Upper lobe of left lung (tissue), 6 donors: ENCODE measurements around the gene C7orf33. TPM values are rescaled to one million over a fixed set of nuclear protein-coding genes. Genes with fewer than 3 reads are reported as not detected.

Source experiments
- ATAC-seq, 2 donors: fragments of 200-7000 bp; cut with Tn5 transposase; one replicate each; pipeline ENCODE4 v1.9.1; 2022; ENCODE audit warnings: mild to moderate bottlenecking in 2 of 2, moderate library complexity in 2 of 2; ENCODE audit not compliant: low FRiP score in 2 of 2
- DNase-seq, 2 donors: peaks; one replicate each; pipeline ENCODE4 v3.0.0-alpha.2; 2019 to 2020
- H3K27ac ChIP-seq, 4 donors: fragments of 200-600 bp; sonication (generic); one replicate each; pipeline ENCODE4 v1.5.1; 2016 to 2019
- H3K27me3 ChIP-seq, 4 donors: fragments of 200-600 bp; sonication (generic); one replicate each; pipeline ENCODE4 v1.5.1; 2017 to 2019
- H3K36me3 ChIP-seq, 4 donors: fragments of 200-600 bp; sonication (generic); one replicate each; pipeline ENCODE4 v1.5.1; 2016 to 2019
- H3K4me1 ChIP-seq, 4 donors: fragments of 200-600 bp; sonication (generic); one replicate each; pipeline ENCODE4 v1.5.1; 2018 to 2019
- H3K4me3 ChIP-seq, 4 donors: fragments of 200-600 bp; sonication (generic); one replicate each; pipeline ENCODE4 v1.5.1; 2017 to 2019; ENCODE audit warnings: mild to moderate bottlenecking in 2 of 4, moderate library complexity in 1 of 4
- H3K9me3 ChIP-seq, 4 donors: fragments of 200-600 bp; sonication (generic); one replicate each; pipeline ENCODE4 v1.5.1; 2018 to 2019
- EP300 ChIP-seq, 4 donors: sonication (generic); formaldehyde crosslinking; IDR thresholded peaks; one replicate each; pipeline ENCODE4 v1.5.1; 2017; ENCODE audit warnings: antibody characterized with exemption in 4 of 4, control low read depth in 2 of 4
- POLR2A ChIP-seq, 4 donors: fragments of 450-650 bp; IDR thresholded peaks; one replicate each; pipeline ENCODE4 v1.5.1; 2016 to 2017; ENCODE audit warnings: antibody characterized with exemption in 4 of 4, mild to moderate bottlenecking in 2 of 4
- POLR2AphosphoS5 ChIP-seq, 2 donors: sonication (generic); formaldehyde crosslinking; IDR thresholded peaks; one replicate each; pipeline ENCODE4 v1.5.1; 2017; ENCODE audit warnings: antibody characterized with exemption in 2 of 2
- WGBS, 2 donors: methylation state at CpG; one replicate each; pipeline ENCODE4 v1.1.5; 2017 to 2018; 5-methylcytosine and 5-hydroxymethylcytosine counted together
- total RNA-seq, 6 donors: library from RNA; depleted of rRNA in 4 of 6; stranded (reverse); fragments of >200 nt in 4 of 6; gene quantifications; one replicate each; pipeline versions ENCODE4 v1.1.0 to v1.2.1, GENCODE V29; 2016 to 2021
- TF ChIP-seq, protein P1 (sequence below), 6 experiments: fragments of 450-650 bp in 4 of 6; fragments of 200-600 bp in 2 of 6; sonication (generic) in 2 of 6; IDR thresholded peaks; one replicate each; pipeline ENCODE4 v1.5.1; 2016 to 2019; ENCODE audit warnings: antibody characterized with exemption in 6 of 6
- donor health status: DM: no; HTN: no; CAD: no; lungs with moderate emphysema.
- donor health status: DM: no; HTN: yes; CAD: no; lungs with severe emphysema.

The C7orf33 gene
- total RNA-seq, 6 donors from 2014 or later = not detected

DNA sequence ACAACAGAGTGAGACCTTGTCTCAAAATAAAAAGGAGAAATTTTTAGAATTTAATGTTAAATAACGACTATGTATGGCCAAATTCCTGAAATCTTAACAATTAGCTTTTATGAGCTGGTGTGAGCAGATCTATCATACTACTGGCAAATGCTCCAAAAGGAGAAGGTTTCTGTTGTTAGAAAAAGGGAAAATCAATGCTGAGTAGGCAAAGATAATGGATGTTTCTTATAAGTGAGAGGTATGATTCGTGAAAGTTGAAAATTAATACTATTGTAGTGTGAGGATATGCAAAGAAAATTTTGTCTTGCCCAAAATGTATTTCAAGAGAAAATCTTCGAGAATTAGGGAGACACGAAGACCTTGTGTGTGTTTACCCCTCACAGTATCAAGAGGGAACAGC is 67.4 kb downstream of the C7orf33 start:
- TF ChIP-seq EP300 (IDR thresholded peaks at IDR 0.05) = no peak
- no peak for TF ChIP-seq POLR2A (IDR thresholded peaks at IDR 0.05)
- TF ChIP-seq, protein P1, sequence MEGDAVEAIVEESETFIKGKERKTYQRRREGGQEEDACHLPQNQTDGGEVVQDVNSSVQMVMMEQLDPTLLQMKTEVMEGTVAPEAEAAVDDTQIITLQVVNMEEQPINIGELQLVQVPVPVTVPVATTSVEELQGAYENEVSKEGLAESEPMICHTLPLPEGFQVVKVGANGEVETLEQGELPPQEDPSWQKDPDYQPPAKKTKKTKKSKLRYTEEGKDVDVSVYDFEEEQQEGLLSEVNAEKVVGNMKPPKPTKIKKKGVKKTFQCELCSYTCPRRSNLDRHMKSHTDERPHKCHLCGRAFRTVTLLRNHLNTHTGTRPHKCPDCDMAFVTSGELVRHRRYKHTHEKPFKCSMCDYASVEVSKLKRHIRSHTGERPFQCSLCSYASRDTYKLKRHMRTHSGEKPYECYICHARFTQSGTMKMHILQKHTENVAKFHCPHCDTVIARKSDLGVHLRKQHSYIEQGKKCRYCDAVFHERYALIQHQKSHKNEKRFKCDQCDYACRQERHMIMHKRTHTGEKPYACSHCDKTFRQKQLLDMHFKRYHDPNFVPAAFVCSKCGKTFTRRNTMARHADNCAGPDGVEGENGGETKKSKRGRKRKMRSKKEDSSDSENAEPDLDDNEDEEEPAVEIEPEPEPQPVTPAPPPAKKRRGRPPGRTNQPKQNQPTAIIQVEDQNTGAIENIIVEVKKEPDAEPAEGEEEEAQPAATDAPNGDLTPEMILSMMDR (IDR thresholded peaks at IDR 0.05) = no peak
- no peak for TF ChIP-seq POLR2AphosphoS5 (IDR thresholded peaks at IDR 0.05)
- no peaks in the 10 kb centered on the region for H3K4me1 ChIP-seq
- ATAC-seq (no peak), DNase-seq (no peak)
- 81 to 89% methylated on average over 4 of the region's 4 CpGs for WGBS, 2 donors
- no peaks in the 10 kb centered on the region for H3K27me3 ChIP-seq
- no peaks in the 10 kb centered on the region for H3K9me3 ChIP-seq
- no peak overlapping the region for H3K27ac ChIP-seq
- no peaks in the 10 kb centered on the region for H3K36me3 ChIP-seq
- no peak overlapping the region for H3K4me3 ChIP-seq

DNA sequence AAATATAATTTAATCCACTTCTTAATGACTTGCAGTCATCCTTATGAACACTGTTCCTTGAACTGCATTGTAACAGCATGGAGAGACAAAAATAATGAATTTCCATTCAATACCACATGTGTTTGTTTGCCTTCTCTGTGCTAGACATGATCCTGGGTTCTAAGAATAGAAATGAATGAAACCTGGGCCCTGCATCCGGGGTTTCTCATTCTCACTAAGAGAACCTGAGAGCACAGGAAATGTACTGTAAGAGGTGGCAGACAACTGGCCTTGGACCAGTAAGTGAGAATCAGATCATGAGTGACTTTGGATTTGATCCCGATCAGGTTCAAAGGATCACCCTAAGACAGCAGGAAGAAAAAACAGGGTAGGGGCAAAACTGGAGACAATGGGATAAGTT is 70.9 kb downstream of the C7orf33 start:
- Histone ChIP-seq H3K4me3 (no peak overlapping the region), H3K9me3 (no peaks in the 10 kb centered on the region), H3K27ac (no peak overlapping the region), H3K4me1 (no peaks in the 10 kb centered on the region), H3K36me3 (no peaks in the 10 kb centered on the region), H3K27me3 (no peaks in the 10 kb centered on the region)
- DNase-seq (no peak), ATAC-seq (no peak)
- WGBS, 2 donors = 81 to 87% methylated on average over 2 of the region's 2 CpGs
- no peak for TF ChIP-seq POLR2AphosphoS5 (IDR thresholded peaks at IDR 0.05)

DNA sequence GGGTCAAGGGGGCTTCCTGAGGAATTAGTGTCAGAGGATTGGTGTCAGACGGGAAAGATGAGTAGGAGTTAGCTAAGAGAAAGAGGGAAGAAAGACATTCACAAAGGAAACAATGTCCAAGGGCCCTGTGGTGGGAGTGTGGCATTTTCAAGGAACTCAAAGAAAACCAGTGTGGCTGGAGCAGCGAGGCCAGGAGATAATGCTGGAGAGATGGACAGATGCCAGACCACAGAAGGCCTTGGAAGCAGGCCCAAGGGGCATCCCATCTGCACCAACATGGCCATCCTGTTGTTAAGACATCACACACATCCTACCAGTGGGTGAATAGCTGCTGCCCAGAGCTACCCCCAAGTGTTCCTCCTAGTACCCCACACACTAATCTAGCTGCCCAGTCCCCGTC is 72.1 kb downstream of the C7orf33 start:
- H3K36me3 ChIP-seq = no peaks in the 10 kb centered on the region
- no peak overlapping the region for H3K27ac ChIP-seq
- TF ChIP-seq POLR2AphosphoS5 (IDR thresholded peaks at IDR 0.05) = no peak
- TF ChIP-seq POLR2A (IDR thresholded peaks at IDR 0.05) = no peak
- TF ChIP-seq, protein P1 (IDR thresholded peaks at IDR 0.05) = no peak
- no peak for TF ChIP-seq EP300 (IDR thresholded peaks at IDR 0.05)
- H3K4me3 ChIP-seq = no peak overlapping the region
- no peaks in the 10 kb centered on the region for H3K9me3 ChIP-seq
- ATAC-seq (no peak), DNase-seq (no peak)
- WGBS, 2 donors = 76% methylated on average over 3 of the region's 3 CpGs
- H3K4me1 ChIP-seq = no peaks in the 10 kb centered on the region
- H3K27me3 ChIP-seq = no peaks in the 10 kb centered on the region

DNA sequence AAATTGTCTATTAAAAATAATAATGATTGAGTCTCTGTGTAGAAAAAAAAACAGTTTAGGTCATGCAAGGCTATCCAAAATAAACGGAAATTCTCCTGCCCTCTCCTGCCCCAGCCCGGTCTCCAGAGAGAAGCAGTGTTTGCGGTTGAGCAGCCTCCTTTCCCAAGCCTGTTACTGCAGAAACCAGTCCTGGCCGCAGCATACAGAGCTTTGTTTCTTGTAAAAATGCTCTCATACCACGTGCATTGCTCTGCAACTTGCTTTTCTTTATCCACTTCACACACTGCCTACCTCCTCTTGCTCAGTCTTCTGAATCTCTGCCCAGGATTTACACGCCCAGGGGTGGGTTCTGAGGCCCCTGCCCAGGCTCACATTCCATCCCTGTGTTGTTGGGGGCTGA is 73.8 kb downstream of the C7orf33 start:
- H3K4me1 ChIP-seq = no peaks in the 10 kb centered on the region
- no peak for TF ChIP-seq POLR2AphosphoS5 (IDR thresholded peaks at IDR 0.05)
- no peak for TF ChIP-seq POLR2A (IDR thresholded peaks at IDR 0.05)
- no peak for TF ChIP-seq EP300 (IDR thresholded peaks at IDR 0.05)
- TF ChIP-seq, protein P1 (IDR thresholded peaks at IDR 0.05) = no peak
- H3K4me3 ChIP-seq = no peak overlapping the region
- WGBS, 2 donors = 51 to 55% methylated on average over 6 of the region's 6 CpGs
- DNase-seq = no peak
- H3K36me3 ChIP-seq = no peaks in the 10 kb centered on the region
- peak in 1 of 2 donors; percentile 79 for ATAC-seq
- no peaks in the 10 kb centered on the region for H3K27me3 ChIP-seq
- no peaks in the 10 kb centered on the region for H3K9me3 ChIP-seq
- H3K27ac ChIP-seq = no peak overlapping the region

DNA sequence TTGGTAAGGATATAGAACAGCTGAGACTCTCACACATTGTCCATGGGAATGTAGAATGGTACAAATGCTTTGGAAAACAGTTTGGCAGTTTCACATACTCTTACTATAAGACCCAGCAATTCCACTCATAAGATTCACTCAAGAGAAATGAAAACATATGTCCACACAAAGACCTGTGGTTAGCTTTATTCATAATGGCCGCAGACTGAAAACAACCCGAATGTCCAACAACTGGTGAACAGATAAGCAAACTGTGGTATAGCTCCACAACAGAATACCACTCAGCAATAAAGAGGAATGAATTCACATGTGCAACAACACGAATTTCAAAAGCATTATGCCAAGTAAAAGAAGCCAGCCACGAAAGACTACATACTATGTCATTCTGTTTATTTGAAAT is 74.7 kb downstream of the C7orf33 start:
- Histone ChIP-seq H3K27me3 (no peaks in the 10 kb centered on the region), H3K36me3 (no peaks in the 10 kb centered on the region), H3K9me3 (no peaks in the 10 kb centered on the region), H3K27ac (no peak overlapping the region), H3K4me3 (no peak overlapping the region), H3K4me1 (no peaks in the 10 kb centered on the region)
- no peak for ATAC-seq
- DNase-seq = no peak
- TF ChIP-seq POLR2A (IDR thresholded peaks at IDR 0.05) (no peak), POLR2AphosphoS5 (IDR thresholded peaks at IDR 0.05) (no peak), EP300 (IDR thresholded peaks at IDR 0.05) (no peak)
- TF ChIP-seq, protein P1 (IDR thresholded peaks at IDR 0.05) = no peak
- WGBS, 2 donors = 81 to 82% methylated on average over 4 of the region's 4 CpGs

Other genes starting within 250 kb of the C7orf33 start
- 10 to 100 TPM; 29.0 to 65.0 (median 45.9) TPM for gene CUL1, start 108.1 kb downstream of the C7orf33 start, total RNA-seq